NOMO-1 treated with DMSO at 0.1 percent for 48 hours (cell line): ENCODE results near the gene TSKS.
"Not testable (repeated sequence)": the region's sequence is repeated elsewhere in the genome, so short reads cannot be mapped to it uniquely, and the experiment has no call there.

Source experiments
- DNase-seq: peaks from one replicate; lab custom pipeline; 2025; ENCODE audit not compliant: unreplicated experiment; lab: John Stamatoyannopoulos, UW

The TSKS gene

DNA sequence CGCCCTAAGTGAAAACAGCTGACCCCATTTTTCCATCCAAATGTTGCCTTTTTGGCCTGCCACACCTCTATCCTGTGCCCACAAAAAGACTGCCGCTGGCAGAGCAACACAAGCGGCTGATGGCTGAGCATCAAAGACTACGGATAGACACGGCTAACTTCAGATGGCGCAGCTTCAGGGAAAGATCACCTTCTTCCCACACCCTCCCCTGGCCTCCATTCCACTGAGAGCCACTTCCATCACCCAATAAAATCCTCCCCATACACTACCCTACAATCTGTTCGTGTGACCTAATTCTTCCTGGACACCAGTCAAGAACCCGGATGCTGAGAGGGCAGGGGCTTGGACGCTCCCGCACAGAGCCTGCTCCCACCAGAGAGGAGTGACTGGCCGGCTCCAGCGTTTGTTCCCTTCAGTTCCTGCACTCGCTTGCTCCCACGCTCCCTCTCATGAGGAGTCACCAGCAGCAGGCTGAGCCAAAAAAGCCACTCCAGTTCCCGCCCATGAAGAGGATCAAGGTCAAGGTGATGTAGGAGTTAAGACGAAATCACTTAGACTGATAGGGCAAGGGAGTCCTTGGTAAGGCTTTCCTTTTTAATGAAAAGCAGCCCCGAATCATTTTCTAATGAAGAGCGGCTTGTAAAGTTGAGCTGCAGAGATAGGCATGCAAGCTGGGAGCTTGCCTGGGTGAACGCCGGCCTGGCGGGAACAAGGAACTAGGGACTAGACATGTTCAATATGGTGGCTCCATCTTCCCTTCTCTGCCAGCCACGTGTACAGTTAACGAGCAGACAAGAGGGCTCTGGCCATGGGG lies 35.7 kb downstream of the TSKS start:
- no peak for DNase-seq

DNA sequence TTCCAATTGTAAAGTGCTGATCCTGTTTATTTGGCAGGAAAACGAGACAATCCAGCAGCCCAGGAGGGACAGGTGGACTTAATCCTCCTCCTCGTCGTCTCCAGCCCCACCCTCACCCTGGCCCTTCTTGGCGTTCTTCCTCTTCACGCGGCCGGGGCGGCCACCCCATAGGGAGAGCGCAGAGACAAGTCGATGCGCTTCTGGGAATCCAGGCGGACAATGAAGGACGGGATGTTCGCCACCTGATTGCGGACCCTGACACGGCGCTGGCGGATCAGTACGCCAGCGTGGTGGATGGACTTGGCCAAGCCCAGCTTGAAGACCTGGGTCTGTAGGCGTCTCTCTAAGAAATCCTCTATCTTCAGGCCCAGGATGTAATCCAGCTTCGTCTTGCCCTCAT lies 43.7 kb downstream of the TSKS start:
- DNase-seq, result not testable (repeated sequence)

DNA sequence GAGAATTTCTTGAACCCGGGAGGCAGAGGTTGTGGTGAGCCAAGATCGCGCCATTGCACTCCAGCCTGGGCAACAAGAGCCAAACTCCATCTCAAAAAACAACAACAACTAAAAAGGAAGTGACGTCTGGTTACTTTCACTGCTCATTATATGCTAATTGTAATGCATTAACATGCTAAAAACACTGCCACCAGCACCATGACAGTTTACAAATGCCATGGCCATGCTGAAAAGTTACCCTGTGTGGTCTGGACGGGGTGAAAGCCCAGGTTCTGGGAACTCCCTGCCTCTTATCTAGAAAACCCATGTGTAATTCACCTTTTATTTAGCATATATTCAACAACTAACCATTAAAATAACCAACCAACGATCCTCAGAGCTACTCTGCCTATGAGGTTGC lies 44.1 kb downstream of the TSKS start:
- no peak for DNase-seq

DNA sequence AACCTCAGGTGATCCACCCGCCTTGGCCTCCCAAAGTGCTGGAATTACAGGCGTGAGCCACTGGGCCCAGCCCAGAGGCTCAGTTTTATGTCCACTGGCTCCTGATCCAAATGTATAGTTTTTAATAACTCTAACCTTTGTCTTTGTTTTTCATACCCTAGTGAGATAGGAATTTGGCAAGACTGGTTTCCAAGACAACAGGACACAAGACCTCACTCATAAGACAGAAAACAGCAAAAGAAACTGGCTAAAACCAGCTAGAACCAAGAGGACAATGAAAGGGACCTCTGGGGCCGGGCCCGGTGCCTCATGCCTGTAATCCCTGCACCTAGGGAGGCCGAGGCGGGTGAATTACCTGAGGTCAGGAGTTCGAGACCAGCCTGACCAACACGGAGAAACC lies 44.6 kb downstream of the TSKS start:
- DNase-seq, result no peak

DNA sequence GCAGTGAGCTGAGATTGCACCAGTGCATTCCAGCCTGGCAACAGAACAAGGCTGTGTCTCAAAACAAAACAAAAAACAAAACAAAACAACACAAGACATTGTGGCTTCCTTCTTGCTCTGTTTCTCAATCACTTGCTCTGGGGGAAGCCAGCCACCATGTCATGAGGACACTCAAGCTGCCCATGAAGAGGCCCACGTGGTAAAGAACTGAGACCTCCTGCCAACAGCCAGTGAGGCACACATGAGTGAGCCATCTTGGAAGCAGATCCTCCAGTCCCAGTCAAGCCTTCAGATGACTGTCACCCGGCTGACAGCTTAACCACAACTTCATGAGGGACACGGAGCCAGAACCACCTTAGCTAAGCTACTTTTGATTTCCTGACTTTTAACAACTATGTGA lies 47.0 kb downstream of the TSKS start:
- no peak for DNase-seq

DNA sequence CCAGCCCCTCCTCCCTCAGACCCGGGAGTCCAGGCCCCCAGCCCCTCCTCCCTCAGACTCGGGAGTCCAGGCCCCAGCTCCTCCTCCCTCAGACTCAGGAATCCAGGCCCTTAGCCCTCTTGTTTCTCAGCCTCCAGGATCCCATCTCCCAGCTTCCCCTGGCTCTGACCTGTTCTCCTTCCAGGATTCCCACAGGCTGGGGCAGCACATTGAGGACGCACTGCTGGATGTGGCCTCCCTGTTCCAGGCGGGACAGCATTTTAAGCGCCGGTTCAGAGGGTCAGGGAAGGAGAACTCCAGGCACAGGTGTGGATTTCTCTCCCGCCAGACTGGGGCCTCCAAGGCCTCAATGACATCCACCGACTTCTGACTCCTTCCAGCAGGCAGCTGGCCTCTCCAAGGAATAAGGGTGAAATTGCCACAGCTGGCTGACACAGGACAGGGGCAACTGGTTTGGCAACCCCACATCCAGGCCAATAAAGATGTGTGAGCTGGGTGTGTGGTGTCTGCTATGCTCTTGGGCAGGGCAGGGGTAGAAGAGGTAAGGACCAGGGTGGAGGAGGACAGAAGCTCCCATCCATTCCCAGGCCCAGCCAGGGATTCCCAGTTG lies 49.8 kb downstream of the TSKS start:
- no peak for DNase-seq

DNA sequence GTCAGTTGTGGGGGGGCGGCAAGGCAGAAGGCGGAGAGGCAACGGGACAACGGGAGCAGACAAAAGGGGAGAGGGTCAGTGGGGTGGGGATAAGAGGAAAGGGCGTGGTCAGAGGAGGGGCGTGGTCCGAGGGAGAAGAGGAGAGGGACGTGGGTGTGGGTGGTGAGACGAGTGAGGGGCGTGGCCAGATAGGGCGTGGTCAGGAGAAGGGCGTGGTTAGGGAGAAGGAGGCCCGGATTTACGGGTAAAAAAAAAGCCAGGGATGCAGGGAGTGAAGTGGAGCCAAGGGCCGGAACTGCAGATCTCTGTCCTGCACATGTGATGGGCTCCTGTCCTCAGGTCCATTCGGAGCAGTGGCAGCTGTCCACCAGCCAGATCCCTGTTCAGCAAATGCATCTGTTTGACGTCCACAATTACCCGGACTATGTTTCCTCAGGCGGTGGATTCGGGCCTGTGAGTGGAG lies 50.7 kb downstream of the TSKS start:
- DNase-seq, result no peak

DNA sequence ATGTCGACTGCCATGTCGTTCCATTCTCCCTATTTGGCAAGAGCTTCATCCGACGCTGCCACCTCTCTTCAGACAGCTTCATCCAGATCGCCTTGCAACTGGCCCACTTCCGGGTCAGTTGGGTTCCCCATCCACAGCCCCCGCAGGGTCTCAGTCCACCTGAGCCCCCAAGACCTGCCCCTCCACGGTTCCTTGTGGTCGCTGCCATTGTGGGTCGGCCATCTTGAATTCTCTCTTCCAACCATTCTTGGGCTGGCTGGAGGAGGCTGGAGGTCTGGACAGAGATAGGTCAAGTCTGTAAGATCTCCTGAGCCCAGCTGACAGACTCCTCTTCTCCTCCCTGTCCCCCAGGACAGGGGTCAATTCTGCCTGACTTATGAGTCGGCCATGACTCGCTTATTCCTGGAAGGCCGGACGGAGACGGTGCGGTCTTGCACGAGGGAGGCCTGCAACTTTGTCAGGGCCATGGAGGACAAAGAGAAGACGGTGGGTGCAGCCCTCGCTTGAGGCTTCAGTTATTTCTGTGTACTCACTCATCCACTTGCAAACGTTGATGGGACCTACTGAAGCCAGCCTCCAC lies 52.6 kb downstream of the TSKS start:
- DNase-seq, result no peak

DNA sequence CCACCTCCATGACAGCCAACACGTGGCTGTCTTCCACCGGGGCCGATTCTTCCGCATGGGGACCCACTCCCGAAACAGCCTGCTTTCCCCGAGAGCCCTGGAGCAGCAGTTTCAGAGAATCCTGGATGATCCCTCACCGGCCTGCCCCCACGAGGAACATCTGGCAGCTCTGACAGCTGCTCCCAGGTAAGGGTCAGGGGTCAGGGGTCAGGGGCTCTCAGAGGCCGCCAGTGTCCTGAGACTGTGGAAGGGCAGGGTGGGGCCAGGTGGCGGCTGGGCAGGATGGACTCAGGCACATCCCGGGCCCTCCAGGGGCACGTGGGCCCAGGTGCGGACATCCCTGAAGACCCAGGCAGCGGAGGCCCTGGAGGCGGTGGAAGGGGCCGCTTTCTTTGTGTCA lies 57.2 kb downstream of the TSKS start:
- DNase-seq, result no peak

DNA sequence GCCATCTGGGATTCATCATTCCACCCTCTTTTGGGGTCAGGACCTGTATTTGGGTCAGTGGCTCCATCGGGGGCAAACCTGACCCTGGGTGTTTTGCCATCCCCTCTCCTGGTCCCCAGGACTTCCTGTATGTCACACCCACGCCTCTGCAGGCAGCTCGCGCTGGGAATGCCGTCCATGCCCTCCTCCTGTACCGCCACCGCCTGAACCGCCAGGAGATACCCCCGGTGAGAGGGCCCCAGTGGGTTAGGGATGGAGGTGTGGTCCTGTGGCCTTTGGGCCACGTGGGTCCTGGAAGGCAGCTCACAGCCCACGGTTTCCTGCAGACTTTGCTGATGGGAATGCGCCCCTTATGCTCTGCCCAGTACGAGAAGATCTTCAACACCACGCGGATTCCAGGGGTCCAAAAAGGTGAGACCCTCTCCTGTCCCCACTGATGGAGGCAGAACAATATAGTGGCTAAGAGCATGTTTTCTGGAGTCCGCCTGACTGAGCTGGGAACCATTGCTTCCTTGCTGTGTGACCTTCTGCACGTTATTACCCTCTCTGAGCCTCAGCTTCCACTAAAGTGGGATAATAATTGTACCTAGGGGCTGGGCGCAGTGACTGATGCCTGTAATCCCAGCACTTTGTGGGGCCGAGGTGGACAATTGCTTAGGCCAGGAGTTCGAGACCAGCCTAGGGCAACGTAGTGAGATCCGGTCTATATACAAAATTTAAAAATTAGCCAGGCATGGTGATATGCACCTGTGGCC lies 58.0 kb downstream of the TSKS start:
- DNase-seq, result no peak

DNA sequence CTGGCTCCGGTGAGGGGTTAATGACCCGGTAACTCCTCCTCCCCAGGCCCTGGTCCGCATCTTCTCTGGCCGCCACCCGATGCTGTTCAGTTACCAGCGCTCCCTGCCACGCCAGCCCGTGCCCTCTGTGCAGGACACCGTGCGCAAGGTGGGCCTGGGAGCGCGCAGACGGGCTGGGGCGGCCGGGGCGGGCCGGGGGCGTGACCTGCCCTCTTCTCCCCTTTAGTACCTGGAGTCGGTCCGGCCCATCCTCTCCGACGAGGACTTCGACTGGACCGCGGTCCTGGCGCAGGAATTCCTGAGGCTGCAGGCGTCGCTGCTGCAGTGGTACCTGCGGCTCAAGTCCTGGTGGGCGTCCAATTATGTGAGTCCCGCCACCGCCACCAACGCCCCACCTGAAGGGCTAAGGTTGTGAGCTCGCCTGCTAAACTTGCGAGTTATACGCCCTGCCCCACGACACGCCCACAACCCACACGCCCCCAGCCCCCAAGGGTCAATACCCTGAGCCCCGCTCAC lies 61.8 kb downstream of the TSKS start:
- no peak for DNase-seq

DNA sequence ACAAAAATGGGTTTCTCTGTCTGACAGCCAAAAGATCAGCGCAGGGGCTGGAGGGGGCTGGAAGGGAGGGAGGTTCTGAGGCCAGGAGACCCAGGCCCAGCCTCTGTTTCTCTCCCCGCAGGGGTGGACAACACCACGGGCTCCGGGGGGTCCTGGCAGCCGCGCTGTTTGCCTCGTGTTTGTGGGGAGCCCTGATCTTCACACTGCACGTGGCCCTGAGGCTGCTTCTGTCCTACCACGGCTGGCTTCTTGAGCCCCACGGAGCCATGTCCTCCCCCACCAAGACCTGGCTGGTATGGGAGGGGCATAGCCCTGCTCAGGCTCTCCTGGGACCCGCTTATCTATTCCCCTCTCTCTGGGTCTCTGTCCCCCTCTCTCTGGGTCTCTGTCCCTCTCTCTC lies 62.5 kb downstream of the TSKS start:
- no peak for DNase-seq

DNA sequence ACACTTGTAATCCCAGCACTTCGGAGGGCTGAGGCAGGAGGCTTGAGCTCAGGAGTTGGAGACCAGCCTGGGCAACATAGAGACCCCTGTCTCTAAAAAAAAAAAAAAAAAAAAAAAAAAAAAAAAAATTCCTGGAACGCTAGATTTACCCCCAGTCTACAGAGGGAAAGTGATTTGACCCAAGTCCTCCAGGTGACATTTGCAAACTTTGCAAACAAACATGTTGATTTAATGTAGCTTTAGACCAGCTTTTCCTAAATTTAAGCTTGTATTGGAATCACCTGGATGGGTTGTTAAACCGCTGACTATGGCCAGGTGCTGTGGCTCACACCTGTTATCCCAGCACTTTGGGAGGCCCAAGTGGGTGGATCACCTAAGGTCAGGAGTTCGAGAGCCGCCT lies 63.7 kb downstream of the TSKS start:
- DNase-seq, result no peak

DNA sequence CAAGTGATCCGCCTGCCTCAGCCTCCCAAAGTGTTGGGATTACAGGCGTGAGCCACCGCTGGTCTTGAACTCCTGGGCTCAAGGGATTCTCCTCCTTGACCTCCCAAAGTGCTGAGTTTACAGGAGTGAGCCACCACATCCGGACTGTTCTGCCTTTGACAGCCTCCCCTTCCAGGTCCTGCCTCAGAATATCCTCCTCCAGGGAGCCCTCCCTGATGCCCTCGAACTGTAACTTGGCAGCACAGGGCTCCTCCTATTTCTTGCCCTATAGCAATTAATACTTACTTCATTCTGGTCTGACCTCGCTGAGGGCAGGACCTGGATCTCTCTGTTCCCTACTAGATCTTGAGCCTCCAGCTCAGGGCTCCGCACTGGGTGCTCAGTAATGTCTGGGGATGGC lies 66.2 kb downstream of the TSKS start:
- no peak for DNase-seq

DNA sequence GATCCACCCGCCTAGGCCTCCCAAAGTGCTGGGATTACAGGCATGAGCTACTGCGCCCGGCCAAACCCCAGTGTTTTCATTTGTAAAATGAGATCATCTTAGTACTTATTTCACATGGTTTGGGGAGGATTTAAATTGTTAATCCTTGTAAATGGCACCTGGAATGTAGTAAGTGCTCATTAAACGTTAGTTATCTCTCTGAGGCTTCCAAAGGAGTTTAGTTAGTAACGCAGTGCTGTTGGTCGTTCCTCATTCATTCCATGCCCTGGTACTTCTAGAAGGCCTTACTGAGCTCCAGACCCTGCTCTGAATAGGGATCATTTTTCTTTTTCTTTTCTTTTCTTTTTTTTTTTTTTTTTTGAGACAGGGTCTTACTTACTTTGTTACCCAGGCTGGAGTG lies 67.0 kb downstream of the TSKS start:
- DNase-seq, result no peak

DNA sequence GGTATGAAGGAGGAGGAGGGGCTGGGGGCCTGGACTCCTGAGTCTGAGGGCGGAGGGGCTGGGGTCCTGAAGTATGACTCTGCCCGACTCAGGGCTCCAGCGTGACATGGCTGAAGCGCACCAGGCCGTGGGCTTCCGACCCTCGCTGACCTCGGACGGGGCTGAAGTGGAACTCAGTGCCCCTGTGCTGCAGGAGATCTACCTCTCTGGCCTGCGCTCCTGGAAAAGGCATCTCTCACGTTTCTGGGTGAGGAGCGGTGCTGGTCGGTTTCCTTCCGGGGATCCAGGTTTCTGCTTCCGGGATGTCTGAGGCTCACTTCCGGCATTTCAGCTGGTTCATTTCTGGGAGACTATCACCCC lies 71.0 kb downstream of the TSKS start:
- DNase-seq, result no peak

DNA sequence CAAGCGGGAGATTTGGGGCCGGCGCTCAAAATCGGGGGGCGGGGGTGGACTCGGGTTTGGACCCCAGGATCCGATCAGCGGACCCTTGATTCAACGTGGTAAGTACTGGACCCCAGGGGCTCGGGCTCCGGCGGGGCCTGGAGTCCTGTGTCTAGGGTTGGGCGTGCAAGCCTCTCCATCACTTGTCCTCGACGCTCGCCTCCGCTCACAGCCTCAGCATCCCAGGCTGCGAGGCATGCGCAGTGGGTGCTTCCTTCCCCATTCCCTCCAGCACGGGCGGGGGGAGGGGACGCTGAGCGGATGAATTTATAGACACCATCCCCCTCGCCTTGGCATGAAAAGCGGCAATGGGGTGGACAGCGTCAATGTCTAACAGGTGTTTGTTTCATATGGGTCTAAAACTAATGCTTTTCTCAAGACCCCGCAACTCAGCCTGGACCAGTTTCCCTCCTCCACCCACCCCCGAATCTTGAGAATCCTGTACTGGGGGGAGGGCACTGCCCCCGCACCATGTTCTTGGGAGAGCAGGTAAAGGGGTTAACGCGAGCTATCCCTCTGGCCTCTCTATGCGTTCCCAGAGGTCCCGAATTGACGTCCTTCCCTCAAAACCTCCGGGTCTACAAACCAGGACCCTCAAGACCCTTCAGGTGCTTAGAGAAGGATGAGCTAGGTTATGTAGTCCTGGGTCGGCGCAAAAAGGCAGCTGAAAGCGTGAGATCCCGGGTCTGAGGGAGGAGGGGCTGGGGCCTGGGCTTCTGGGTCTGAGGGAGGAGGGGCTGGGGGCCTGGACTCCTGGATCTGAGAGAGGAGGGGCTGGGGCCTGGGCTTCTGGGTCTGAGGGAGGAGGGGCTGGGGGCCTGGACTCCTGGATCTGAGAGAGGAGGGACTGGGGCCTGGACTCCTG lies 71.6 kb downstream of the TSKS start:
- no peak for DNase-seq

DNA sequence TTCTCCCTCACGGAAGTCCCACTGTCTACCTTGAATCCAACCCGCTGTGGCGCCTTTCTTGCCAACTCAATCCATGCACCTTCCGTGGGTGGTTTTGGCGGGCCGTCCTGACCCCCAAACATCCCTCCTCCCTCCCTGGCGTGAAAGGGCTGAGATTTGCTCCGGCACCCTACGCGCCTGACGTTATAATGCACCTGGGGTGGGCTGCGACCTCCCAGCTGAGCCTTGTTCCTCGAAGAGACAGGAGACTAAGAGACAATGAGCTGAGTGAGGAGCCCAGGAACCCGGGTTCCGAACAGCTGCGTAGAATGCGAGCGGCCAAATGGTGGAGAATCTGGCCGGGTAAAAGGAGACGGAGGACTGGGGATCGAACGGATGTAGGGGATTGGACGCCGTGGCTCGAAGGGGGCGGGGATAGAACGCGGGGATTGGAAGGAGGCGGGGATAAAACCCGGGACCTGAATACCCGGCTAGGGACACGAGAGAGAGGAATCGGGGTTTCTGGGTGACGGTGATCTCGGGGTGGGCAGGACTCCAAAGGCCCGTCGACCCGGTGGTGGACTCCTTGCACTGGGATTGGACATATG lies 72.4 kb downstream of the TSKS start, which contains the start of gene CPT1C:
Gene CPT1C (plus strand): TSS at position 461 of the 587 bp plus-strand sequence. CDS start 1,137 bp downstream, outside the sequence.
- no peak for DNase-seq

DNA sequence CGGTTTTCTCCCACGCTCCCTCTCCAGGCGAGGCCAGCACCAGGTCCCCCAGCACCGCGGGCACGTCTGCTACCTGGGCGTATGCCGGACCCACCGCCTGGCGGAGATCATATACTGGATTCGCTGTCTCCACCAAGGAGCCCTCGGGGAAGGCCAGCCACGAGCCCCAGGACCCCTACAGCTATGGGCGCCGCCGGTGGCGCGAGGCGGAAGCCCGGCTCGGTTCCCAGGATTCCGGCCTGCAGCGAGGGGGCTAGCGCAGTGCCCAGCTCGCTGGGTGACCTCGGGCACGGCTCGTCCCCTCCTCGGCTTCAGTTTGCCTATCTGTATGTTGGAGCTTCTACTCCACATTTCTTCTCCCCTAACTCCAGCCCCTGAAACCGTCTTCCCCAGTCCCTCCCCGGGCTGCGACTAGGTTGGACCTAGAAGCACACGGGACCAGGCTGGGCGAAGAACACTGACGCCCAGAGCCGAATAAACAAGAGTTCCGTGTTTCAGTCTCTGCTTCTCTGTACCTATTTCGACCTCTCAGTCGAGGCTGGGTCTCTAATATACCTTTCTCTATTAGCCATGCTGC lies 72.9 kb downstream of the TSKS start:
- no peak for DNase-seq
